Non-pigmented ciliary epithelial cell (primary cell): ENCODE measurements around the gene HEPHL1.
A peak's percentile ranks its signal among the peaks of the same experiment; 100 is the strongest.

Source experiments
- DNase-seq: peaks from one replicate; pipeline ENCODE4 v3.0.0-alpha.2; 2010; ENCODE audit warnings: low read depth

The HEPHL1 gene

GRCh38 chr11:94025690-94026394 is 4.7 kb downstream of the HEPHL1 start:
- peak; percentile 42 for DNase-seq

DNA sequence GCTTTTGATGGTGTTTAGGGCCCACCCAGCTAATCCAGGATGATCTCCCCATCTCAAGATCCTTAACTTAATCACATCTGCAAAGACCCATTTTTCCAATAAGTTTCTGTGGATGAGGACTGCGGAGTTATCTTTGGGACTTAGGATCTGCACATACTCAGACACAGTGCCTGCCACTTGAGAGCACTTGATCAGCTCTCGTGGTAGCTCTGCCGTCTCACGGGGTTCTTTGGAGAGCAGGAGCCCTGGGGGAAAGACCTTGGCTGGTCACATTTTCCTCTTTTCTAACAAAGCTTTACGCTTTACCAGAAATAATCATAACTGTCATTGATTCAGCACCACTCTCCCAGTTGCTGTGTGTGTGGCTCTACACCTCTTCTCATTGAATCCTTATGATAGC is 6.1 kb downstream of the HEPHL1 start:
- no peak for DNase-seq

GRCh38 chr11:94028436-94028835 is 7.3 kb downstream of the HEPHL1 start:
- DNase-seq, result peak; percentile 40

- DNase-seq, result no peak
Measured at GRCh38 chr11:94030059-94030458, 8.9 kb downstream of the HEPHL1 start.

GRCh38 chr11:94031625-94032024 is 10.5 kb downstream of the HEPHL1 start:
- DNase-seq, result no peak

DNA sequence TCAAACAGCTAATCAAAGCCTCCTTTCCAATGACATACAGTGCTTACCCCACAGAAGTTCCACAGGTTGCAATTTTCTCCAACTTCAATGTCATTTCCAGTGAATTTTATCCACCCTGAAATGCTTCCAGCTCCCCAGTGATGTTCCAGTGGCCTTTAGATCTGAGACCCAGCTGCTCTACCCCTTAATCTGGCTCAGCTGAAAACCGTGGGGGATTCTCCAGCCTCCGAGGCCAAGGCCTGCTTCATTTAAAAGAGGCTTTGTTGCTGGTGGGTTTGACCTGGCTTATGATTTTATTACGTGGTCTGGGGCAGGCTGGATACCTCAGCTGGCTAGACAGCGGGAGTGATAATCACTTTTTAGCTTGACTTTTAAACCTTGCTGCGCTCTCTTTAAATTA is 10.9 kb downstream of the HEPHL1 start:
- DNase-seq, result no peak

DNA sequence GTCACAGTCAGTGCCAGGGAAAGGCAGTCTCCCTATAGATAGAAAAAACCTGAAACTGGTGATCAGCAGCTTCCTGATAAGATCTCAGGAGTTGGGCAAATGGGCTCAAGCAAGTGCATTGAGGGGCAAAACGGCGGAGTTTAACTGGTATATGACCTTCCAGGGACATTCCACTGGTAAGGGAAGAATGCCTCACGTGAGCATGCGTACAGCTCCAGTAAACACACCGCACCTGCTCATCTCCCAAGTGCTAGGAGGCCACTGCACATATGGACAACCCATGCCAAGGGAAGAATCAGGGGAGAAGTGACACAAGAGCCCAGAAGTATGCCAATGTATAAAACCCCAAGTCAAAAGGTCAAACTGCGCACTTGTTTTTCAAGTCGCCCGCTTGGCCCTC is 11.6 kb downstream of the HEPHL1 start:
- no peak for DNase-seq

DNA sequence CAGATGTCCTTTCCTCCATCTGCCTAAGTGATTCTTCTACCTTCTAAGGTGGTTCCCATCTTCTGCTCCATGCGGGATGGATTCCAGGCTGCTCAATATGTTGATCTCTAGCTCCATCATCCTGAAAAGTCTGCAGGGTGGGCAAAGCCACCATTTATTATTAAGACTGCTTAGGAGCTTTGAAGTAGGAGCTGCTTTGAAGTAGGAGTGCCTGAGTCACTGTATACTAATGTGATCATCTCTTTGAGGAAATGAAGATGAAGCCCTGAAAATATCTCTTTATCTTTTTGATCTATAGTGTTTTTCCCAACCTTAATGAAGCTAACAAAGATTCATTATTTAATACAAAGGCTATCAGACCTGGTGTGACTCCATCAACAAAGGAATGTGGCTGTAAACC is 13.1 kb downstream of the HEPHL1 start:
- no peak for DNase-seq

DNA sequence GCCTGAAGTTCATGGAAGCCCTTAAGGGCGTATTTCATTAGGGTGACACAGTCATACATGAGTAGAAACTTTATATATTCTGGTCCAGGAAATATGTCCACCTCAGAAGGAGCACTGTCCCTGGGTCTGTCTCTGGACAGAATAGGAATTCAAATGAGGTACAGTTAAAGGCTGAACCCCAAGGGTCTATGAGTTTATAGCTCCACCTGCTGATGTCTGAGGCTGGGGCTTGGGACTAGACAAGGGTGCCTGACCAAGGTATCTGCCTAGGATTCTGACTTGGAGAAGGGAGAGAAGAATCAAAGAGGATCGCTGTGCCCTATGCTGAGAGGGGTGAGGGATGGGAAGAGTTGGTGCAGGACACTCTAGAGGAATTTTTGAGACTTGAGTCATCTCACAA is 14.9 kb downstream of the HEPHL1 start:
- no peak for DNase-seq

DNA sequence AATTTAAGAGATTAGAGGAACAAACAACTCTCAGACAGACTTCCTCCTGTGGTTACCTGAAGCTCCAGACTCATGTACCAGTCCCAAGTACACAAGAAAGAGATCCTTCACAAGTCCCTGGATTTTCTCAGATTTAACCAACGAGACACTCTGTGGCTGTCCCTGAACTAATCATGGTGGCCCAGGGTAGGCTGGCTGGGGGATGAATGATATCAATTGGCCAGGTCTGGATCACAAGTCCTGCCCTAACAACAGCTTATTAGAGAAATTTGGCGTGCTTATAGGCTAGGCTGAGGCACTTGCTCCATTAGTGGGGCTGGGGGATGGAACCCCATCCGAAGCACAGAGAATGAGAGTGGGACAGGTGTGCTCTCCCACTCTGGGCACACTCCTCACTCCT is 22.1 kb downstream of the HEPHL1 start:
- DNase-seq, result no peak

GRCh38 chr11:94046796-94047195 is 25.6 kb downstream of the HEPHL1 start:
- no peak for DNase-seq

- DNase-seq, result no peak
Measured at GRCh38 chr11:94048032-94048709, 27.0 kb downstream of the HEPHL1 start.

DNA sequence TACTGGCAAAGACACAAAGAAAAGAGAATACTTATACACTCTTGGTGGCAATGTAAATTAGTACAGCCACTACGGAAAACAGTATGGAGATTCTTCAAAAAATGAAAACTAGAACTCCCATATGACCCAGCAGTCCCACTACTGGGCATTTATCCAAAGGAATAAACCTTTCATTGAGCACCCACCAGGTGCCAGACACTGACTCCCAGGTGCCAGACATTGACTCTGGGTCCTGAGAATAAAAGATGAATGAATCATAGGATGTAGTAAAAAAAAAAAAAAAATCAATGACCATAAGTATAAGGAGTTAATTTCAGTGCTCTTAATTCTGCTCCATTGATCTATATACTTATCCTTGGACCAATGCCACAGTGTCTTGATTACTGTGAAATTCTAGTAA is 28.2 kb downstream of the HEPHL1 start:
- DNase-seq, result no peak

DNA sequence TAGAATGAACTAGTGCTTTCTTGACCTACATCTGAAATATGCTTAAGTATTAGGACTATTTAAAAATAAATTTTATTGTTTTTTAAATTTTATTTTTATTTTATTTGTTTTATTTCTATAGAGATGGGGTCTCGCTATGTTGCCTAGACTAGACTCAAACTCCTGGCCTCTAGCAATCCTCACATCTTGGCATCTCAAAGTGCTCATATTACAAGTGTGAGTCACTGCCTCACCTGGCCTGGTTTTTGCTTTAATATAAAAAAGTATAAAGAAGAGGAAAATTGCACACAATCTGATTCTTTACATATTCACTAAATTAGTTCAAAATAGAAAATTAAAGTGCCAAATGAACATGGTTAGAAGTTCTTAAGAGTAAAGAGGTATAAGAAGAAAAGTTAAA is 37.5 kb downstream of the HEPHL1 start:
- DNase-seq, result no peak

DNA sequence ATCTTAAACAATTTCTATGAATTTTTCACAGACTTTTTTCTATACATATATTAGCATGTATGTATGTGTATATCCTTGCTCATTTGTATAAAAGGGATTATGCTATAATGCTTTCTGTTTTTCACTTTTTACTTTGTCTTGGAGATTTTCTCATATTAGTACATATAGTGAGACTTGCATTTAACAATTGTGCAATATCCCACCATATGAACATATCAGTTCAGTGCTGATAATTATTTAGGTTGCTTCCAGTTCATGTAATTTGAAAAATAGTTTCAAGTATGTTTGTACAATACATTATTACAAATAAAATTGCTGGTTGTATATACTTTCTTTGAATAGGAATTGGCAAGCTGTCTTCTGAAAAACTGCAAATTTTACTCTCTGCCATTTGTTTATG is 37.9 kb downstream of the HEPHL1 start:
- DNase-seq, result no peak

GRCh38 chr11:94060401-94060800 is 39.2 kb downstream of the HEPHL1 start:
- DNase-seq, result peak; percentile 24

- DNase-seq, result no peak
Measured at GRCh38 chr11:94062360-94062759, 41.2 kb downstream of the HEPHL1 start.

DNA sequence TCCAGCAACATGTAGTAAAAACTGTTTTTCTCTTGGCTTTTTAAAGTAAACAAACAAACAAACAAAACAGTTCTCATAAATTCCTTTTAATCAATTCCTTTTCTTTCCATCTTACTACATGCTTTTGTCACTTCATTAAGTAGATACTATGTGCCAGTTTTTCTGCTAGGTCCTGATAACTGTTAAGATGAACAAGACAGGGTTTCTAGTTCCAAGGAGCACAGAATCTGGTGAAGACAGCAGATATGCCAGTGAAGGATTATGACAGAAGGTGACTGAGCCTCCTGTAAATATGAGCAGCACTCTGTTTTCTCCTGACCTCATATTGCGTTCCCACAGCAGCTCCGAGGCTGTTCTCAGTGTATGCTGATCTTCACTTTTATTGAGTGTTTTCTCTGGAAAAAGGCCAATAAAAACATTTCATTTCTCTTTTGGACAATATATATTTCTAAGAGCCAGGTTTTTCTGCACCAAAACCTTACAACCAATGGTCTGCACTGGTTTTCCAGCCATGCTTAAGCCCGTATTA is 45.8 kb downstream of the HEPHL1 start:
- no peak for DNase-seq

GRCh38 chr11:94068764-94069163 is 47.6 kb downstream of the HEPHL1 start:
- DNase-seq, result no peak

DNA sequence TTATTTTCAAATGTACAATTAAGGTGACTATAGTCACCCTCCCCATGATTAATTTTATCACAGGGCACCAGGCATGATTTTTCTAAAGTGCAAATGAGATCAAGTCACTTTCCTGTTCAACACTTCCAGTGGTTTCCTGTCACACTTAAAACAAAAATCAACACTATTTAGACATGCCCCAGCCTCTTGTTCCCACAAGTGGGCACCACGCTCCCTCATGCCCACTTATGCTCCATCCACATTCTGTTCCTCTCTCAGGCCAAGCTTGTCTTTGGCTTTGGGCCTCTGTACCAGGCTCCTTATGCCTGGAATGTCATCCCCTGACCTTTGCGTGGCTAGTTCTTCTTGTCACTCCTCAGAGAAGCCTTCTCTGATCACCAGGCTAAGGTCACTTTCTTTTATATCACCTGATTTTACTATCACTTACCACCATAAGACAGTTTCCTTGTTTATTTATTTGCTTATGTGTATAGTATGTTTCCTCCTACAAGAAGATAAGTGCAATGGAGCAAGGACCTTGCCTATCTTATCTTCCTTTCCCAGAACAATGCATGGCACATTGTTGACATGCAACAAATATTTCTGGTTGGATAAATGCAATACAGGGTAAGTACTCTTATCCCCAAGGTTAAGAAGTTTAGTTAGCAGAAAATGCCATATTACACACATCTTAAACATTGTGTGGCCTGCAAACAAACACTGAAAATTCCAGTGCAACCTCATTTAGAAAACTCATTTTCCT is 56.6 kb downstream of the HEPHL1 start:
- no peak for DNase-seq

- no peak for DNase-seq
Measured at GRCh38 chr11:94084164-94084563, 63.0 kb downstream of the HEPHL1 start.

- no peak for DNase-seq
Measured at GRCh38 chr11:94088906-94089305, 67.8 kb downstream of the HEPHL1 start.

DNA sequence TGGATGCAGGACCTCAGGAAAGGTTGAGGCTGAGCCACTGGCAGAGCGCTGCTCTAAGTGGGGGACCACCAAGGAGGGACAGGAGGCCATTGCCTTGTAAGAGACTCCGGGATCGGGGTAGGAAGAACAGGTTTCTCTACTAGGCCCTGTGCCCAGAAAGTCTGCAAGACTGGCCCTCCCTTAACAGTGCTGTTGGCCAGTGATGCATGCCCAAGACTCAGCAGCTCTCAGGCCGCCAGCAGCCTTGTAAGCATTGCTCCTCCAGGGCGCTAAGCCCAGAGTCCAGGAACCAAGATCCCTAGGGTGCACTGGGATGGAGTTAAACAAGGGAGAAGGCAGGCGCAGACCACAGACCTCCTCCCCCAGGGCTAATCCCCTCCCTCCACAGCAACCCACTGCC is 68.2 kb downstream of the HEPHL1 start:
- no peak for DNase-seq
